SK-N-SH treated with all-trans-retinoic acid at 6 μM for 48 hours (cell line): Measurements from ENCODE around the gene KIF21B.

ENCODE experiments used
- ATAC-seq: fragments of 200-7000 bp; cut with Tn5 transposase; 3 replicates; pipeline ENCODE4 v1.9.1; 2020; ENCODE audit warnings: mild to moderate bottlenecking, moderate library complexity
- ARNTL ChIP-seq: fragments of 450-650 bp; formaldehyde crosslinking; IDR thresholded peaks from 2 replicates; pipeline ENCODE4 v1.5.0; 2020; ENCODE audit warnings: low read depth, mild to moderate bottlenecking, moderate library complexity, borderline replicate concordance
- BACH2 ChIP-seq: fragments of 250-450 bp; sonication (Bioruptor Pico); IDR thresholded peaks from 2 replicates; pipeline ENCODE4 v1.9.0; 2021; ENCODE audit warnings: mild to moderate bottlenecking, borderline replicate concordance
- CSDC2 ChIP-seq: fragments of 250-450 bp; sonication (Bioruptor Pico); IDR thresholded peaks from 2 replicates; pipeline ENCODE4 v1.5.0; 2020; ENCODE audit warnings: mild to moderate bottlenecking, moderate library complexity
- ESRRG ChIP-seq: fragments of 250-450 bp; sonication (Bioruptor Pico); IDR thresholded peaks from 2 replicates; pipeline ENCODE4 v1.6.1; 2021; ENCODE audit warnings: mild to moderate bottlenecking
- GLIS3 ChIP-seq: fragments of 250-450 bp; sonication (Bioruptor Pico); IDR thresholded peaks from 2 replicates; pipeline ENCODE4 v1.5.0; 2020; ENCODE audit warnings: mild to moderate bottlenecking, moderate library complexity
- OSR1 ChIP-seq: fragments of 250-450 bp; sonication (Bioruptor Pico); IDR thresholded peaks from 2 replicates; pipeline ENCODE4 v1.8.0; 2022; ENCODE audit warnings: moderate library complexity, mild to moderate bottlenecking, inconsistent platforms
- SNAI2 ChIP-seq: fragments of 250-450 bp; sonication (Bioruptor Pico); IDR thresholded peaks from 2 replicates; pipeline ENCODE4 v1.5.0; 2020; ENCODE audit warnings: mild to moderate bottlenecking, moderate library complexity
- TCF4 ChIP-seq: fragments of 250-450 bp; sonication (Bioruptor Pico); IDR thresholded peaks from 2 replicates; pipeline ENCODE4 v1.8.0; 2021; ENCODE audit warnings: mild to moderate bottlenecking, moderate library complexity, borderline replicate concordance
- TOX ChIP-seq: fragments of 250-450 bp; sonication (Bioruptor Pico); IDR thresholded peaks from 2 replicates; pipeline ENCODE4 v1.8.0; 2021; ENCODE audit warnings: mild to moderate bottlenecking, moderate library complexity, borderline replicate concordance
- ZC3H10 ChIP-seq: fragments of 250-450 bp; sonication (Bioruptor Pico); IDR thresholded peaks from 2 replicates; pipeline ENCODE4 v1.5.1; 2021; ENCODE audit warnings: mild to moderate bottlenecking, moderate library complexity
- ZFP3 ChIP-seq: fragments of 250-450 bp; sonication (Bioruptor Pico); IDR thresholded peaks from 2 replicates; pipeline ENCODE4 v1.5.0; 2020; ENCODE audit warnings: mild to moderate bottlenecking, moderate library complexity
- ZFP30 ChIP-seq: fragments of 450-650 bp; formaldehyde crosslinking; IDR thresholded peaks from 2 replicates; pipeline ENCODE4 v1.5.0; 2022; ENCODE audit warnings: mild to moderate bottlenecking, moderate library complexity
- ZNF565 ChIP-seq: fragments of 450-650 bp; formaldehyde crosslinking; conservative IDR thresholded peaks from 2 replicates; pipeline ENCODE4 v1.5.0; 2020; ENCODE audit warnings: low read depth, mild to moderate bottlenecking, moderate library complexity
- ZNF8 ChIP-seq: fragments of 450-650 bp; formaldehyde crosslinking; IDR thresholded peaks from 2 replicates; pipeline ENCODE4 v1.5.0; 2020; ENCODE audit warnings: mild to moderate bottlenecking, moderate library complexity
- TF ChIP-seq, protein P1 (sequence below): fragments of 250-450 bp; sonication (Bioruptor Pico); IDR thresholded peaks from 2 replicates; pipeline ENCODE4 v1.5.1; 2020; ENCODE audit warnings: low read depth, mild to moderate bottlenecking, moderate library complexity
- TF ChIP-seq, protein P2 (sequence below): fragments of 250-450 bp; sonication (Bioruptor Pico); IDR thresholded peaks from 2 replicates; pipeline ENCODE4 v1.5.0; 2020; ENCODE audit warnings: mild to moderate bottlenecking, moderate library complexity

KIF21B gene

GRCh38 chr1:200969726-200970561 is 53.6 kb downstream of the KIF21B start (continued):
- TF ChIP-seq, protein P1, sequence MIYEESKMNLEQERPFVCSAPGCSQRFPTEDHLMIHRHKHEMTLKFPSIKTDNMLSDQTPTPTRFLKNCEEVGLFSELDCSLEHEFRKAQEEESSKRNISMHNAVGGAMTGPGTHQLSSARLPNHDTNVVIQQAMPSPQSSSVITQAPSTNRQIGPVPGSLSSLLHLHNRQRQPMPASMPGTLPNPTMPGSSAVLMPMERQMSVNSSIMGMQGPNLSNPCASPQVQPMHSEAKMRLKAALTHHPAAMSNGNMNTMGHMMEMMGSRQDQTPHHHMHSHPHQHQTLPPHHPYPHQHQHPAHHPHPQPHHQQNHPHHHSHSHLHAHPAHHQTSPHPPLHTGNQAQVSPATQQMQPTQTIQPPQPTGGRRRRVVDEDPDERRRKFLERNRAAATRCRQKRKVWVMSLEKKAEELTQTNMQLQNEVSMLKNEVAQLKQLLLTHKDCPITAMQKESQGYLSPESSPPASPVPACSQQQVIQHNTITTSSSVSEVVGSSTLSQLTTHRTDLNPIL (CRISPR knock-in tag), result no peak
- TF ChIP-seq ESRRG (no peak), GLIS3 (CRISPR knock-in tag) (no peak)
- TF ChIP-seq, protein P2, sequence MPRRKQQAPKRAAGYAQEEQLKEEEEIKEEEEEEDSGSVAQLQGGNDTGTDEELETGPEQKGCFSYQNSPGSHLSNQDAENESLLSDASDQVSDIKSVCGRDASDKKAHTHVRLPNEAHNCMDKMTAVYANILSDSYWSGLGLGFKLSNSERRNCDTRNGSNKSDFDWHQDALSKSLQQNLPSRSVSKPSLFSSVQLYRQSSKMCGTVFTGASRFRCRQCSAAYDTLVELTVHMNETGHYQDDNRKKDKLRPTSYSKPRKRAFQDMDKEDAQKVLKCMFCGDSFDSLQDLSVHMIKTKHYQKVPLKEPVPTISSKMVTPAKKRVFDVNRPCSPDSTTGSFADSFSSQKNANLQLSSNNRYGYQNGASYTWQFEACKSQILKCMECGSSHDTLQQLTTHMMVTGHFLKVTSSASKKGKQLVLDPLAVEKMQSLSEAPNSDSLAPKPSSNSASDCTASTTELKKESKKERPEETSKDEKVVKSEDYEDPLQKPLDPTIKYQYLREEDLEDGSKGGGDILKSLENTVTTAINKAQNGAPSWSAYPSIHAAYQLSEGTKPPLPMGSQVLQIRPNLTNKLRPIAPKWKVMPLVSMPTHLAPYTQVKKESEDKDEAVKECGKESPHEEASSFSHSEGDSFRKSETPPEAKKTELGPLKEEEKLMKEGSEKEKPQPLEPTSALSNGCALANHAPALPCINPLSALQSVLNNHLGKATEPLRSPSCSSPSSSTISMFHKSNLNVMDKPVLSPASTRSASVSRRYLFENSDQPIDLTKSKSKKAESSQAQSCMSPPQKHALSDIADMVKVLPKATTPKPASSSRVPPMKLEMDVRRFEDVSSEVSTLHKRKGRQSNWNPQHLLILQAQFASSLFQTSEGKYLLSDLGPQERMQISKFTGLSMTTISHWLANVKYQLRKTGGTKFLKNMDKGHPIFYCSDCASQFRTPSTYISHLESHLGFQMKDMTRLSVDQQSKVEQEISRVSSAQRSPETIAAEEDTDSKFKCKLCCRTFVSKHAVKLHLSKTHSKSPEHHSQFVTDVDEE (CRISPR knock-in tag), result no peak
- TF ChIP-seq, all 23 proteins: peak for 0

DNA sequence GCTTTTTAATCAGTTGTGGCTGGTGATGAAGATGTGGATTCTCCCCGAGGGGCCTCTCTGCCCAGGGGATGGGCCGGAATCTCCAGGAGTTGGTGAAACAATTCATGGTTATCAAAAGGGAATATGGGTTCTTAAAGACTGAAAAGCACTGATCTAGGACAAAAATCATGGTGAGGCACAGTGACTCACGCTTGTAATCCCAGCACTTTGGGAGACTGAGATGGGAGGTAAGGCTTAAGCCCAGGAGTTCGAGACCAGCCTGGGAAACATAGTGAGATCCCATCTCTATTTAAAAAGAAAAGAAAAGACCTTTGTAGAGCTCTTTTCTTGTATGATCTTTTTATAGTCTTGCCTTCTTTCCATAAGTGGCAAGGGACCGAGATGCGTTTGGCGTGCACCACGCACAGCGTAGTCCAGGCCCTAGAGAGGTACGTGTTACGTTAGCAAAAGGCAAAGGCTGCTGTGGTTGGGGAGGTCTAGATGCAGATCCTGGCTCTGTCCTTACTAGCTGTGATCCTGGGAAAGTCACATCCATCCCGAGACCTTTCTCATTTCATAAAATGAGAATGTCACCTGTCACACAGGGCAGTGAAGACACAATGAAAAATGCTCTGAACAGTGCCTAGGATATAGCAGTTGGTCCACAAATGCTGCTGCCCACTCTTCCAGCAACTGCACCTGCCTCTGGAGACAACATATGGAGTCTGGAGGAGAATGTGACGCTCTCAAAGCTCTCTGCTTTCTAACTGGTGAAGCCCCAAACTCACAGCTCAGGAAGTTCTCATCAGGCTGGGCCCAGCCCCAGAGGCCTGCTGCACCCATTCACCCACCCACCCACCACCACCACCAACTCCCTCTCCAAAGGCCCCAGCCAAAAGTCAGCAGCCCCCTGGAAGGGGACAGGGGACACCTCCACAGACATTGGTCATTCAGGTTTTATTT is 54.8 kb downstream of the KIF21B start:
- no peak for ATAC-seq
- TF ChIP-seq GLIS3 (CRISPR knock-in tag) (no peak), ZFP3 (no peak), CSDC2 (CRISPR knock-in tag) (no peak), ZFP30 (no peak), SNAI2 (CRISPR knock-in tag) (no peak), TOX (CRISPR knock-in tag) (no peak), TCF4 (CRISPR knock-in tag) (no peak), ZNF8 (CRISPR knock-in tag) (no peak), BACH2 (no peak), ARNTL (CRISPR knock-in tag) (no peak), ZC3H10 (no peak), ESRRG (no peak), OSR1 (CRISPR knock-in tag) (no peak)
- TF ChIP-seq, protein P1 (CRISPR knock-in tag), result no peak
- TF ChIP-seq, protein P2 (CRISPR knock-in tag), result no peak

- ATAC-seq, result no peak
- TF ChIP-seq ZFP3, result no peak
- TF ChIP-seq OSR1 (CRISPR knock-in tag), result no peak
- TF ChIP-seq, protein P1 (CRISPR knock-in tag), result no peak
- no peak for TF ChIP-seq ZC3H10
- TF ChIP-seq, protein P2 (CRISPR knock-in tag), result no peak
- no peak for TF ChIP-seq ZNF565 (CRISPR knock-in tag)
These were observed 55.6 kb downstream of the KIF21B start for GRCh38 chr1:200967693-200968468.
